ENCODE data around the gene ZNF576. TPM values are rescaled to one million over a fixed set of nuclear protein-coding genes. Genes with fewer than 3 reads are reported as not detected.

ZNF576 gene
- total RNA-seq, 2 donors from 2014 or later: 4.6 to 20.2 TPM

DNA sequence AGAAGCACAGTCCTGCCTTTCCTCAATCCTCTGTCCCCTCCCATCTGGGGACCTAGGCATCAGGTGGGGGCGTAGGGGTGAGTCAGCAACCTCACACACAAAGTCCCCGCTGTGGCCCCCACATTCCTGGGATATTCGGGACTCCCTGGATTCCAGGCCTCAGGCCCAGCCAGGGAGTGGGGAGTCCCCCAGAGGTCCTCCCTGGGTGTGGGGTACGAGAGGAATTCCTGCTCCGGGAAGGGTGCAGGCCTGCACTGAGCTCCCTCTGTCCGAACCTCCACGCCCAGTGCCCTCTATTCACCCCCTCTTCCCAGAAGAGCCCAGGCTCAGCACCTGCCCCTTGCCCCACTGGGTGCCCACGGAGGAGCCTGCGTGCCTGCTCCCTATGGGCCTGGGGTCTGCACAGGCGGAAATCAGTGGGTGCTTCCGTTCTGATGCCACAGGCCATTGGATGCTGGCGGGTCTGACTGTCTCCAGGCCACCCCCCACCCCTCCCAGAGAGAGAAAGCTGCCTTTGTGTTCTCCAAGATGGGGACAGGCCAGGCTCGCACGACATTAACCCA lies 39.8 kb downstream of the ZNF576 start:
- ATAC-seq (ENCODE audit: insufficient number of reproducible peaks, low FRiP score, low read depth): no peak
- H3K27ac ChIP-seq: no peak overlapping the region
- no peaks in the 10 kb centered on the region for H3K9me3 ChIP-seq
- peaks cover 0 to 9% of the 10 kb centered on the region in 2 donors for H3K4me1 ChIP-seq (ENCODE audit: control insufficient read depth in 1 of 2, low read depth in 2 of 2)
- no peaks in the 10 kb centered on the region for H3K27me3 ChIP-seq (replicated peaks; ENCODE audit: insufficient read depth)
- no peak for DNase-seq (ENCODE audit: low spot score)
- TF ChIP-seq, protein P1, sequence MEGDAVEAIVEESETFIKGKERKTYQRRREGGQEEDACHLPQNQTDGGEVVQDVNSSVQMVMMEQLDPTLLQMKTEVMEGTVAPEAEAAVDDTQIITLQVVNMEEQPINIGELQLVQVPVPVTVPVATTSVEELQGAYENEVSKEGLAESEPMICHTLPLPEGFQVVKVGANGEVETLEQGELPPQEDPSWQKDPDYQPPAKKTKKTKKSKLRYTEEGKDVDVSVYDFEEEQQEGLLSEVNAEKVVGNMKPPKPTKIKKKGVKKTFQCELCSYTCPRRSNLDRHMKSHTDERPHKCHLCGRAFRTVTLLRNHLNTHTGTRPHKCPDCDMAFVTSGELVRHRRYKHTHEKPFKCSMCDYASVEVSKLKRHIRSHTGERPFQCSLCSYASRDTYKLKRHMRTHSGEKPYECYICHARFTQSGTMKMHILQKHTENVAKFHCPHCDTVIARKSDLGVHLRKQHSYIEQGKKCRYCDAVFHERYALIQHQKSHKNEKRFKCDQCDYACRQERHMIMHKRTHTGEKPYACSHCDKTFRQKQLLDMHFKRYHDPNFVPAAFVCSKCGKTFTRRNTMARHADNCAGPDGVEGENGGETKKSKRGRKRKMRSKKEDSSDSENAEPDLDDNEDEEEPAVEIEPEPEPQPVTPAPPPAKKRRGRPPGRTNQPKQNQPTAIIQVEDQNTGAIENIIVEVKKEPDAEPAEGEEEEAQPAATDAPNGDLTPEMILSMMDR (IDR thresholded peaks at IDR 0.05): no peak
- no peaks in the 10 kb centered on the region for H3K36me3 ChIP-seq
- no peak overlapping the region for H3K4me3 ChIP-seq

DNA sequence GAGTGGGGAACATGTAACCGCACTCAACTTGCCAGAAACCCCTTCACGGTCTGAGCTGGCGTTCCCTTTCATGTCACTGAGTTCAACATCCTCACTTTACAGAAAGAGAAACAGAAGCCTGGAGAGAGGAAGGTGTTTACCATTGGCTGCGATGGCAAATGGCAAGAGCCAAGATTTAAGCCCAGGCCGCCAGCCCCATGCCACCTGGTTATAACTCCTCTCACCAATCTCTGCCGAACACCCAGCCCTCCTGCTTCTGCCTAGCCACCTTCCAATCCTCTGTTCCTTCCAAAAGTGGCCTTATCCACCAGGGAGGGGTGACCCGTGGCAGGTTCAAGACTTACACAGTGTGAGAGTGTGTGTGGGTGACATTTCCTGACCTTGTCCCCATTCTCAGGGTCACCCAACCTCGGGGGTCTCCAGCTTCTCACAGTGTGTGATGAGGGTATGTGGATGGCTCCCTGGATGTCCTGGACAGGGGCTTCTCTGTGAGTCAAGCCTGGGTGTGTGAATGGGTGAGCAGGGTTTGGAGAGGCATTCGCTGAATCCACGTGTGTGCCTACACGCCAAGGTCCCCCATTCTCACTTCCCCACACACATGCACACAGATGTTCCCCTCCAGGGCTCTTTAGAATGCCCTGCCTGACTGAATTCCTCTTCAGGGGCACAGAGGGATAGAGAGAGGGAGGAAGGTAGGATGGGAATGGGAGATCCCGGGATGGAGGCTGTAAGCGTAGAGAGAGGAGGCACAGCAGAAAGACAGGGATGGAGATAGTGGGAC lies 42.0 kb downstream of the ZNF576 start:
- no peaks in the 10 kb centered on the region for H3K27me3 ChIP-seq (replicated peaks; ENCODE audit: insufficient read depth)
- no peaks in the 10 kb centered on the region for H3K9me3 ChIP-seq
- peaks cover 0 to 9% of the 10 kb centered on the region in 2 donors for H3K4me1 ChIP-seq (ENCODE audit: control insufficient read depth in 1 of 2, low read depth in 2 of 2)
- no peak overlapping the region for H3K4me3 ChIP-seq
- DNase-seq (ENCODE audit: low spot score) (no peak), ATAC-seq (ENCODE audit: insufficient number of reproducible peaks, low FRiP score, low read depth) (no peak)
- H3K27ac ChIP-seq: no peak overlapping the region
- TF ChIP-seq, protein P1 (IDR thresholded peaks at IDR 0.05): no peak
- H3K36me3 ChIP-seq: no peaks in the 10 kb centered on the region

DNA sequence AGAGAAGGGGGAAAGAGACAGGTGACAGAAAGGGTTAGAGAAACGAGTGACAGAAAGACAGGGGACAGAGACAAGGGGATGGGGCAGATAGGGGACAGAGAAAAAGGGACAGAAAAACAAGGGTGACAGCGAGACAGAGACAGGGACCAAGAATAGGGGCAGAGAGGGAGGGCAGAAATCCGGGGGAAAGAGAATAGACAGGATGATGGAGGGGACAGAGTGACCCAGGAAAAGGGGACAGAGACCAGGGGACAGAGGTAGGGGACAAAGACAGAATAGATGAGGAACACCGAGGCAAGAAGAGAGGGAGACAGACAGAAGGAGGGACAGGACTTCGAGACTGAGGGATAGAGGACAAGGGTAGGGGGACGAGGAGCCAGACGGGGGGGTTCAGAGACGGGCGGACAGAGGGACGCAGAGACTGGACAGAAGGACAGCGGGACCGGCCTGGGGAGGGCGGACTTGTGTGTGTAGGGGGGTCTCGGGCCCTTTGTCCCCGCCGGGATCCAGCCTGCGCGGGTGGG lies 42.7 kb downstream of the ZNF576 start:
- H3K4me1 ChIP-seq (ENCODE audit: control insufficient read depth in 1 of 2, low read depth in 2 of 2): peaks cover 0 to 9% of the 10 kb centered on the region in 2 donors
- no peak overlapping the region for H3K27ac ChIP-seq
- TF ChIP-seq, protein P1 (IDR thresholded peaks at IDR 0.05): no peak

DNA sequence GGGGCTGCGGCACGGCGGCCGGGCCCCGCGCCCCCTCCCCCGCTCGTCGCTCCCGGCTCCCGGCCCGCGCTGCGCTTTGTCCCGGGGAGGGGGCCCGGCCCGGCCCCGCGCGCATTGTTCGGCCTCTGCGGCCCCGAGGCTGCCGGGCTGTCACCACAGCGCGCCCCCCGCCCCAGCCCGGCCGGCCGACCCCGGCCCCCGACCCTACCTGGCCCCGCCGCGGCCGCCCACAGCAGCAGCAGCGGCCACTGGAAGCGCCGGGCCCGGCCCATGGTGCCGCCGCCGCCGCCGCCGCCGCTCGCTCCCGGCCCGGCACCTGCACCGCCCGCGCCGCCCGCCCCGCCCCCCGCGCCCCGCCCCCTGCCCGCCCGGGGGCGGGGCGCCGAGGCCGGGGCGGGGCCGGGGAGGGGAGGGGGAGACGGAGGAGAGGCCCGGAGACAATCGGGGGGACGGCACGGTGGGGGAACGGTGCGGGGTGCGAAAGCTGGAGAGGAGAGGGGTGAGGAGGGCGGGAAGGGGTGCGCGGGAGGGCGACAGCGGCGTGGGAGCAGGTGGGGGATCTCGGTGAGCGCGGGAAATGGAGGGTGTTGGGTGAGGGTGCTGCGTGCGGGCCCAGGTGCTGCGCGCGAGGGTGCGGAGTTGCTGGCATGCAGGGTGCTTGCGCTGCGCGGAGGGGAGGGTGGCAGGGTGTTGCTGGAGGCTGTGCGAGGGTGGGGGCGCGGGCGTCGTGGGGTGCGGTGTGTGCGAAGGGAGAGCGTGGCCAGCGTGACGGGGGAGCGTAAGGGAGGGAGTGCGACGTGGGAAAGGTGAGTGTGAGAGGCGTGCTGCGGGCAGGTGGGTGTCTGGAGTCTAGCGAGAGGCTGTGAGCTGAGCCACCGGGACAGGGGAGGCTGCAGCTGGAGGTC lies 43.4 kb downstream of the ZNF576 start, which contains the start of gene CADM4:
CADM4 (minus strand) TSS at position 332 of the 905 bp plus-strand sequence; CDS start at position 272, 60 bp downstream.
- H3K4me3 ChIP-seq: peak within 1 kb of the TSS; percentile 74
- no peaks in the 10 kb centered on the region for H3K9me3 ChIP-seq
- no peak for DNase-seq (ENCODE audit: low spot score)
- no peaks in the 10 kb centered on the region for H3K36me3 ChIP-seq
- ATAC-seq (ENCODE audit: insufficient number of reproducible peaks, low FRiP score, low read depth): no peak
- H3K27me3 ChIP-seq (replicated peaks; ENCODE audit: insufficient read depth): no peaks in the 10 kb centered on the region
- H3K4me1 ChIP-seq (ENCODE audit: control insufficient read depth in 1 of 2, low read depth in 2 of 2): peaks cover 0 to 9% of the 10 kb centered on the region in 2 donors
- TF ChIP-seq, protein P1 (IDR thresholded peaks at IDR 0.05): no peak
- no peak within 1 kb of the TSS for H3K27ac ChIP-seq

More for the DNA sequence above, 42.7 kb downstream of the ZNF576 start:
- H3K4me3 ChIP-seq: peak overlapping the region; percentile 54
- H3K9me3 ChIP-seq: no peaks in the 10 kb centered on the region
- H3K36me3 ChIP-seq: no peaks in the 10 kb centered on the region
- DNase-seq (ENCODE audit: low spot score) (no peak), ATAC-seq (ENCODE audit: insufficient number of reproducible peaks, low FRiP score, low read depth) (no peak)
- no peaks in the 10 kb centered on the region for H3K27me3 ChIP-seq (replicated peaks; ENCODE audit: insufficient read depth)

Data from thoracic aorta (tissue), 2 donors.